KOPT-K1 (cell line): ENCODE results near the gene CKAP4.

ENCODE experiments used
- H3K27ac ChIP-seq: fragments of 200-600 bp; sonication (generic); 2 replicates; pipeline ENCODE4 v1.5.1; 2016; ENCODE audit warnings: antibody characterized with exemption, mild to moderate bottlenecking, low read depth, low read length; ENCODE audit not compliant: poor library complexity, severe bottlenecking
- H3K36me3 ChIP-seq: fragments of 200-600 bp; sonication (generic); 2 replicates; pipeline ENCODE4 v1.5.1; 2017; ENCODE audit warnings: antibody characterized with exemption, mild to moderate bottlenecking, low read length, moderate library complexity; ENCODE audit not compliant: insufficient read depth
- H3K9me3 ChIP-seq: fragments of 200-600 bp; sonication (generic); 2 replicates; pipeline ENCODE4 v1.5.1; 2017; ENCODE audit warnings: antibody characterized with exemption, low read length, mild to moderate bottlenecking; ENCODE audit not compliant: insufficient read depth, poor library complexity, severe bottlenecking

The CKAP4 gene

GRCh38 chr12:106281804-106282203, 34.0 kb upstream of the CKAP4 start:
- H3K9me3 ChIP-seq: peaks cover 23% of the 10 kb centered on the region
- H3K27ac ChIP-seq: no peak overlapping the region
- H3K36me3 ChIP-seq: no peaks in the 10 kb centered on the region

DNA sequence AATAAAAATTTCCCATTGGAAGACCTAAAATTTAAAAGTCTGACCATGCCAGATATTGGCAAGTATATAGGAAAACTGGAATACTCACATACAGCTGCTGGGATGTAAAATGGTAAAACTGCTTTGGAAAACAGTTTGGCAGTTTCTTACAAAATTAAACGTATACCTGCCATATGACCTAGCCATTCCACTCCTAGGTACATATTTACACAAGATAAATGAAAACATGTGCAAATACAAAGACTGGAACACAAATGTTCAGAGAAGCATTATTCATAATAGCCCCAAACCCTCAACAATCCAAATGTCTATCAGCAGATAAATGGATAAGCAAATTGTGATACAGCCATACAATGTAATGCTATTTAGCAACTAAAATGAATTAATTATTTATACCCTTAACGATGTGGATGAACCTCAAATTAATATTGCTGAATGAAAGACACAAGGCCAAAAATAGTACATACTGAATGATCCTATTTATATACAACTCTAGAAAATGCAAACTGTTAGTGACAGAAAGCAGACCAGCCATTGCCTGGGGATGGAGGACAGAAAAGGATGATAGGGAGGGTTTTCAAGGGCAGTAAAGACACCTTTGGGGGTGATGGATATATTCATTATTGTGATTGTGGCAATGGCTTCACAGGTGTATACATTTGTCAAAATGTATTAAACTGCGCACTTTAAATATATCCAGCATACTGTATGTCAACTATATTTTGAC, 33.4 kb upstream of the CKAP4 start:
- H3K9me3 ChIP-seq: peaks cover 23% of the 10 kb centered on the region
- no peaks in the 10 kb centered on the region for H3K36me3 ChIP-seq
- H3K27ac ChIP-seq: no peak overlapping the region

- Histone ChIP-seq H3K36me3 (no peaks in the 10 kb centered on the region), H3K27ac (no peak overlapping the region), H3K9me3 (peaks cover 26% of the 10 kb centered on the region)
These were observed 32.3 kb upstream of the CKAP4 start for GRCh38 chr12:106280106-106280505.

DNA sequence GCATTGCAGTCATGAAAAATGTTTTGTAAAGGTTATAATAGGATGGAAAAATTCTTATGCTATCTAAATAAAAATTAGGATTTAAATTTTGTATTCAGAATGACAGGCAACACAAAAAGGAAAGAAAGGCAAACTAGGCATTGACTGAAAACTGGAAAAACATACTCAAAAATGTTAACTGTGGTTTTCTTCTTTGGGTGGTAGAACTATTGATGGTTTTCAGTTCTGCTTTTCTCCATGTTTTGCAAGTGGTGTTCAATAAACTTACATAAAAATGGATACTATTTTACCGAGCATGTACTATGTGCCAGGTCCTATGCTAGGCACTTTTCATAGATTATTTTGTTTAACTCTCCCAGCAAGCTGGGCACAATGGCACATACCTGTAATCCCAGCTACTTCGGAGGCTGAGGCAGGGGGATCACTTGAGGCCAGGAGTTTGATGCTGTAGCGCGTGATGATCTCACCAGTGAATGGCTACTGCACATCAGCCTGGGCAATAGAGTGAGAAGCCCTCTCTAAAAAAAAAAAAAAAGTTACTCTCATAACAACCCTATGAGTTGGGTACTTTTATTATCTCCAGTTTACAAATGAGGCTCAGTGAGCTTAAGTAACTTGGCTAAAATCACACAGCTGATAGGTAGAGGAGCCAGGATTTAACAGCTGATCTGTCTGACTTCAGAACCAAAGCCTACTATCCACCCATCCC, 28.4 kb upstream of the CKAP4 start:
- Histone ChIP-seq H3K9me3 (peaks cover 4% of the 10 kb centered on the region), H3K27ac (no peak overlapping the region)

GRCh38 chr12:106275458-106275857, 27.6 kb upstream of the CKAP4 start:
- Histone ChIP-seq H3K36me3 (no peaks in the 10 kb centered on the region), H3K9me3 (peaks cover 3% of the 10 kb centered on the region), H3K27ac (no peak overlapping the region)

More for the DNA sequence above, 28.4 kb upstream of the CKAP4 start:
- H3K36me3 ChIP-seq: no peaks in the 10 kb centered on the region

GRCh38 chr12:106274575-106275121, 26.8 kb upstream of the CKAP4 start:
- Histone ChIP-seq H3K36me3 (no peaks in the 10 kb centered on the region), H3K9me3 (peaks cover 3% of the 10 kb centered on the region), H3K27ac (no peak overlapping the region)

GRCh38 chr12:106274012-106274411, 26.2 kb upstream of the CKAP4 start:
- H3K36me3 ChIP-seq: no peaks in the 10 kb centered on the region
- peaks cover 3% of the 10 kb centered on the region for H3K9me3 ChIP-seq

GRCh38 chr12:106273491-106273890, 25.7 kb upstream of the CKAP4 start:
- Histone ChIP-seq H3K27ac (no peak overlapping the region), H3K9me3 (peaks cover 3% of the 10 kb centered on the region), H3K36me3 (no peaks in the 10 kb centered on the region)

More at GRCh38 chr12:106274012-106274411, 26.2 kb upstream of the CKAP4 start:
- H3K27ac ChIP-seq: no peak overlapping the region

GRCh38 chr12:106271575-106272505, 24.0 kb upstream of the CKAP4 start:
- Histone ChIP-seq H3K36me3 (no peaks in the 10 kb centered on the region), H3K9me3 (peaks cover 3% of the 10 kb centered on the region), H3K27ac (no peak overlapping the region)

- H3K36me3 ChIP-seq: no peaks in the 10 kb centered on the region
- H3K9me3 ChIP-seq: no peaks in the 10 kb centered on the region
- H3K27ac ChIP-seq: no peak overlapping the region
These were observed 21.4 kb upstream of the CKAP4 start for GRCh38 chr12:106269150-106269771.

DNA sequence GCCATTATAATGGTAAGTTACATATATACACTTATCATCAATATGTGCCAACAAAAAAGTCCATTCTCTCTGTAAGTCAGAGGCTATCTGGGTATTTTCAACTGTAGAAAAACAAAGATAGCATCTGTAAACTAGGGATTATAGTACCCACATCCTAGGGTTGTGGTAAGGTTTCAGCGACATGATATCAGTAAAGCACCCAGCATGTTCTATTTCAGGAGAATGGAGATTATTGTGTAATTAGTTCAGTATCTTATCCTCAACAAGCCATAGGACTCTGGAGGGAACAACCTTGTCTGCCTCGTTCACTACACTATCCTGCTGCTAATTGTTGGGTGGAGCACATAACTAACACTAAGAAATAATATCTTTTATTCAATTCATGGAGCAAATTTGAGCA, 19.7 kb upstream of the CKAP4 start:
- Histone ChIP-seq H3K9me3 (no peaks in the 10 kb centered on the region), H3K36me3 (no peaks in the 10 kb centered on the region), H3K27ac (no peak overlapping the region)

DNA sequence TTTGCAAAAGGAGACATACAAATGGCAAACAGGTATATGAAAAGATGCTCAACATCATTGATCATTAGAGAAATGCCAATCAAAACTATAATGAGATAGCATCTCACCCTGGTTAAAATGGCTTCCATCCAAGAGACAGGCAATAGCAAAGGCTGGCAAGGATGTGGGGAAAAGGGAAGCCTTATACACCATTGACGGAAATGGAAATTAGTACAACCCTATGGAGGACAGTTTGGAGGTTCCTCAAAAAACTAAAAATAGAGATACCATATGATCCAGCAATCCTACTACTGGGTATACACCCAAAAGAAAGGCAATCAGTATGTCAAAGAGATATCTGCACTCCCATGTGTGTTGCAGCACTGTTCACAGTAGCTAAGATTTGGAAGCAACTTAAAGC, 17.3 kb upstream of the CKAP4 start:
- H3K27ac ChIP-seq: no peak overlapping the region
- H3K36me3 ChIP-seq: no peaks in the 10 kb centered on the region

DNA sequence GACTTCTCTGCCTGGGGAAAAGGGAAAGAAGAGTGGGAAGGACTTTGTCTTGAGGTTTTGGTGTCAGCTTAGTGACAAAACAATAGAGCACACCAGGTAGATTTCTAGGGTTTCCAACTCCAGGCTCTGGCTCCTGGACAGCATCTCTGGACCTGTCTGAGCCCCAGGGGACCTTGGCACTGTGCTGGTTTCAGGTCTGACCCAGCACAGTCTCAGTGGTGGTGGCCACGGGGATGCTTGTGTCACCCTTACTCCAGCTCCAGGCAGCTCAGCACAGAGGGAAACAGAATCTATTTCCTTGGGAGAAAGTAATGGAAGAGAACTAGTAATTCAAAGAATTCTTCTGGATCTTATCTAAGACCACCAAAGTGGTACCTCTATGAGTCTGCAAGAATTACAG, 11.1 kb upstream of the CKAP4 start:
- Histone ChIP-seq H3K9me3 (no peaks in the 10 kb centered on the region), H3K27ac (no peak overlapping the region), H3K36me3 (no peaks in the 10 kb centered on the region)

More for the DNA sequence above, 17.3 kb upstream of the CKAP4 start:
- H3K9me3 ChIP-seq: no peaks in the 10 kb centered on the region

GRCh38 chr12:106258226-106258625, 10.4 kb upstream of the CKAP4 start:
- no peaks in the 10 kb centered on the region for H3K9me3 ChIP-seq
- H3K36me3 ChIP-seq: no peaks in the 10 kb centered on the region
- H3K27ac ChIP-seq: no peak overlapping the region
